Prostate gland (tissue), 2 donors: ENCODE measurements around the gene PCDHGA1. TPM values are rescaled to one million over a fixed set of nuclear protein-coding genes. Genes with fewer than 3 reads are reported as not detected.
"Not testable (repeated sequence)": the region's sequence is repeated elsewhere in the genome, so short reads cannot be mapped to it uniquely, and the experiment has no call there.

ENCODE experiments used
- DNase-seq: peaks from one replicate; pipeline ENCODE4 v3.0.0-alpha.2; 2019; ENCODE audit warnings: low spot score
- H3K27ac ChIP-seq, 2 donors: fragments of 200-600 bp; sonication (generic); 2 replicates each; pipeline ENCODE4 v1.5.1; 2017 to 2019
- H3K27me3 ChIP-seq: fragments of 200-600 bp; sonication (generic); replicated peaks from 2 replicates; pipeline ENCODE4 v1.5.1; 2019; ENCODE audit not compliant: insufficient read depth
- H3K36me3 ChIP-seq, 2 donors: fragments of 200-600 bp; sonication (generic); 1 replicate in 1 of 2; 2 replicates in 1 of 2; pipeline versions ENCODE4 v1.5.1 to v1.8.1; 2017 to 2019
- H3K4me1 ChIP-seq: fragments of 200-600 bp; sonication (generic); replicated peaks from 2 replicates; pipeline ENCODE4 v1.5.1; 2019
- H3K4me3 ChIP-seq, 2 donors: fragments of 200-600 bp; sonication (generic); 2 replicates each; pipeline ENCODE4 v1.5.1; 2017 to 2019
- H3K9me3 ChIP-seq: fragments of 200-600 bp; sonication (generic); 2 replicates; pipeline ENCODE4 v1.5.1; 2017
- CTCF ChIP-seq, 4 experiments: fragments of 200-600 bp in 2 of 4; fragments of 450-650 bp in 2 of 4; sonication (generic) in 2 of 4; IDR thresholded peaks; 1 replicate in 3 of 4; 2 replicates in 1 of 4; pipeline ENCODE4 v1.5.1; 2016 to 2019; ENCODE audit warnings: antibody characterized with exemption in 4 of 4, mild to moderate bottlenecking in 2 of 4, moderate library complexity in 2 of 4
- POLR2A ChIP-seq: fragments of 450-650 bp; IDR thresholded peaks from one replicate; pipeline ENCODE4 v1.6.1; 2016; ENCODE audit warnings: antibody characterized with exemption, mild to moderate bottlenecking
- POLR2AphosphoS5 ChIP-seq: sonication (generic); formaldehyde crosslinking; IDR thresholded peaks from one replicate; pipeline ENCODE4 v1.6.1; 2017; ENCODE audit warnings: antibody characterized with exemption
- WGBS: methylation state at CpG from one replicate; pipeline ENCODE4 v1.1.5; 2018; 5-methylcytosine and 5-hydroxymethylcytosine counted together
- intact Hi-C: fragments of 100-400 bp; cut with DNase I; formaldehyde crosslinking; loops from one replicate; pipeline ENCODE4 v1.14.2; 2022
- total RNA-seq, 2 donors: library from RNA; depleted of rRNA; stranded (reverse); fragments of >200 nt; gene quantifications; one replicate each; pipeline ENCODE4 v1.1.0, GENCODE V29; 2016

PCDHGA1 gene
- total RNA-seq, 2 donors from 2014 or later: 0.64 to 4.8 TPM

- H3K36me3 ChIP-seq: no peaks in the 10 kb centered on the region
- H3K9me3 ChIP-seq: no peaks in the 10 kb centered on the region
- WGBS: 16% methylated on average over 25 of the region's 25 CpGs
- H3K27ac ChIP-seq: no peak overlapping the region
- H3K27me3 ChIP-seq: peaks cover 2% of the 10 kb centered on the region
- peak overlapping the region; percentile 5 to 27 for H3K4me3 ChIP-seq
- no peaks in the 10 kb centered on the region for H3K4me1 ChIP-seq
- TF ChIP-seq POLR2AphosphoS5 (no peak), POLR2A (no peak), CTCF (IDR thresholded peaks at IDR 0.05) (no peak)
- intact Hi-C loops: loop anchor here (10.0 kb wide), 1 partner anchor 111 kb away; no protein-coding TSS in a partner anchor
- no peak for DNase-seq
These were observed 83.3 kb downstream of the PCDHGA1 start for GRCh38 chr5:141413540-141414069.

GRCh38 chr5:141414548-141415274 lies 84.4 kb downstream of the PCDHGA1 start:
- 25% methylated on average over 37 of the region's 46 CpGs for WGBS
- H3K4me3 ChIP-seq: not testable (repeated sequence)

GRCh38 chr5:141415275-141415618 lies 84.9 kb downstream of the PCDHGA1 start:
- intact Hi-C loops: loop anchor here (10.0 kb wide), 1 partner anchor 110 kb away; no protein-coding TSS in a partner anchor
- not testable (repeated sequence) for DNase-seq, H3K36me3 ChIP-seq, H3K27ac ChIP-seq, H3K4me3 ChIP-seq, H3K4me1 ChIP-seq, H3K27me3 ChIP-seq, H3K9me3 ChIP-seq
- 26% methylated on average over 18 of the region's 24 CpGs for WGBS

More at GRCh38 chr5:141414548-141415274, 84.4 kb downstream of the PCDHGA1 start:
- H3K4me1 ChIP-seq, H3K36me3 ChIP-seq, H3K9me3 ChIP-seq, H3K27me3 ChIP-seq, DNase-seq, H3K27ac ChIP-seq: not testable (repeated sequence)
- intact Hi-C loops: loop anchor here (10.0 kb wide), 1 partner anchor 110 kb away; no protein-coding TSS in a partner anchor

GRCh38 chr5:141417494-141418172 lies 87.3 kb downstream of the PCDHGA1 start, which contains the start of gene PCDHGB7:
PCDHGB7 (plus strand) TSS chr5:141417677; CDS start chr5:141417860, 183 bp downstream.
- not testable (repeated sequence) for H3K27me3 ChIP-seq, H3K36me3 ChIP-seq, H3K4me1 ChIP-seq, H3K9me3 ChIP-seq
- TF ChIP-seq CTCF (IDR thresholded peaks at IDR 0.05): peak in 3 of 4 experiments; percentile 33 to 80 (median 67)
- intact Hi-C loops: loop anchor here (10.0 kb wide), 1 partner anchor 107 kb away; no protein-coding TSS in a partner anchor
- DNase-seq: peak; percentile 53
- peak within 1 kb of the TSS; percentile 23 to 30 for H3K4me3 ChIP-seq
- 9% methylated on average over 46 of the region's 47 CpGs for WGBS
- H3K27ac ChIP-seq: peak within 1 kb of the TSS in 1 of 2 donors; percentile 36

GRCh38 chr5:141419074-141419880 lies 89.0 kb downstream of the PCDHGA1 start:
- 27% methylated on average over 71 of the region's 74 CpGs for WGBS
- no peaks in the 10 kb centered on the region for H3K4me1 ChIP-seq
- no peak for DNase-seq
- no peaks in the 10 kb centered on the region for H3K27me3 ChIP-seq
- intact Hi-C loops: loop anchor here (10.0 kb wide), 1 partner anchor 106 kb away; no protein-coding TSS in a partner anchor
- no peak for TF ChIP-seq POLR2AphosphoS5
- TF ChIP-seq CTCF (IDR thresholded peaks at IDR 0.05): no peak
- no peak for TF ChIP-seq POLR2A
- no peaks in the 10 kb centered on the region for H3K36me3 ChIP-seq
- no peaks in the 10 kb centered on the region for H3K9me3 ChIP-seq
- no peak overlapping the region for H3K27ac ChIP-seq
- H3K4me3 ChIP-seq: no peak overlapping the region
